CD4-positive, alpha-beta T cell treated with Interleukin-4 for 1 hour (primary cell): ENCODE measurements around the gene HHAT.
A peak's percentile ranks its signal among the peaks of the same experiment; 100 is the strongest.
"Not testable (repeated sequence)": the region's sequence is repeated elsewhere in the genome, so short reads cannot be mapped to it uniquely, and the experiment has no call there.

Experiments
- DNase-seq, 2 donors: peaks; one replicate each; pipeline ENCODE4 v3.0.0-alpha.2; 2020 to 2022

Gene HHAT

DNA sequence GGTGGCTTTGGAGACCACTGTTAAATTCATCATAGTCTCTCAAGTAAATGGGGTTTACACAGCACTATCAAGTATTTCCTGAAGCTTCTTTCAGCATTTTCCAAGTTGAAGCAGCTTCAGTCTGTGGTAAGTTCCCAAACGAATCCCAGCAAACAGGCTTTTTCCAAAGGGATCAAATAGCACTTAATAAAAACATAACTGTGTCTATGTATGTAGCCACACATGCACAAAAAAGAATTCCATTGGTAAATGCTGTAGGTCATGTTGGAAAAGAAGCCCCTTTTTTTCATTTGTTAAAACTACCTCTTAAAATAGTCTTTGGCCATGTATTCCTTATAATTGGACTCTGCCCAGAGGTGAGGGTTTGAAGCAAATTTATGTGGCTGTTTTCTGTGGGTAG lies 69.8 kb downstream of the HHAT start:
- DNase-seq, result no peak

DNA sequence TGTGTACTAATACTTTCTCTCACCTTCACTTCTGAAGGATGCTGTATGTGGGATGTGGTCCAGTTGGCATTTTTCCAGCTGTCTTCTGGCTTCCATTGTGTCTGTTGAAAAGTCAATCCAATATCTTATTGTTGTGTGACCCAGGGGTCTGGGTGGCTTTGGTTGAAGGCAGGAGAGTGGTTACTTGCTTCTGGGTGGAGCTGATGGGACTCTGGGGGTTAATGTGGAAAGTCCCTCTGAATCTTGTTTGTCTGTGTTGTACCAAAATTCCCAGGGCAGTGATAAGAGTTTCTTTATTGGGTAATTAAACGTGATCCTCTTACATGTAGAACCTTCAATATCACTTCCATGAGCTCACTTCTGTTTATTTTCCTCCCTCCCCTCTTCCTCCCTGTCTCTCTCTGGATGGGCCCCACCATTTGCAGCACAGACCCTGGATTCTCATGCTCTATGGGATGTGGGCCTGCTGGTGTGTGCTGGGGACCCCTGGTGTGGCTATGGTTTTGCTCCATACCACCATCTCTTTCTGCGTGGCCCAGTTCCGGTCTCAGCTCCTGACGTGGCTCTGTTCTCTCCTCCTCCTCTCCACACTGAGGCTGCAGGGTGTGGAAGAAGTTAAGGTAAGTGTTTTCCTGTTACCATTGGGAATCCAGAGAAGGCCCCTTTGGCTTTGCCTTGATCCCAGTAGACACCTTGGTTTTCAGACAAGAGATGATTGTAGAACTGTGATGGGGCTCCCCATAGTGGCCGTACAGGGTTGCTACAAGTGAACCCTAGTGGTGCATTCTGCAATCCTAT lies 71.5 kb downstream of the HHAT start:
- peak; percentile 20 to 51 for DNase-seq

DNA sequence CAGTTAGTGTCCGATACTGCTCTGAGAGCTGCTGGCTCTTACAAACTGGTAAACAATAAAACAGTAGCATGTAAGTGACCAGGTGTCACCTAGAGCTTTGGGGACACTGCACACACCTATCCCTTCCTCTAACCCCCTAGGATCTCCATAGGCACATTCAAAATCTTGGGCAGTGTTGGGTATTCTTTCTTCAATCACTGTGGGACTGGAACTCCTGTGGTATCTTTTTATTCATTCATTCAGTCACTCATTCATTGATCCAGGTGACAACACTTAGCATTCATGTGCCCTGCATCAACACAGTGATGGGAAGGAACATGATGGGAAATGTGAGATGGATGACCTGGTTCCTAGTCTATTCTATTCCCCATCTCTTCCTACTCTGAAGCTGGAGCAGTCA lies 73.9 kb downstream of the HHAT start:
- DNase-seq, result no peak

DNA sequence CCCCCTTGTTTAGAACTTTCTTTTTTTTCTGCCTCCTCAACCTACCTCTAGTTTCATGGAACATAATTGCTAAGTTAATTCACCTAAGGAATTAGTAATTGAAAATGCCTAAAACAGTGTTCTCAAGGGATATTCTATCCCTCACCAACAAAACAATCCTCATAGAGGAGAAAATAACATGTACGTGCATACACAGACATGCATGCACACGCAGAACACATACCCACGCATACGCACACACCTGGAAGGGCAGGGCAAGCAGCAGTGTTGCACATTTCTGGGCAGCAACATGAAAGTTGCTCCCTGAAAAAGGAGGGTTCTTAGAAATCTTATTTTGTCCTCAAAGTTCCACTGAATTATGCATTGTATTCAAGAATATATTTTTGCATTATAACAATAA lies 76.6 kb downstream of the HHAT start:
- no peak for DNase-seq

DNA sequence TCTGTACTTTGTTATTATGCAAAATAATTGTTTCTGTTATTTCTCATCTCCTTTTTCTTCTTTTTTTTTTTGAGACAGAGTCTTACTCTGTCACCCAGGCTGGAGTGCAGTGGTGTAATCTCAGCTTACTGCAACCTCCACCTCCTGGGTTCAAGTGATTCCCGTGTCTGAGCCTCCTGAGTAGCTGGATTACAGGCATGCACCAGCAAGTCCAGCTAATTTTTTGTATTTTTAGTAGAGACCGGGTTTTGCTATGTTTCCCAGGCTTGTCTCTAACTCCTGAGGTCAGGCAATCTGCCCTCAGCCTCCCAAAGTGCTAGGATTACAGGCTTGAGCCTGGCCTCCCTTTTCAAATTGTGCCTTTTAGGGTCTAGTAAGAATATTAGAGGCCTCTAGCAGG lies 77.6 kb downstream of the HHAT start:
- not testable (repeated sequence) for DNase-seq

DNA sequence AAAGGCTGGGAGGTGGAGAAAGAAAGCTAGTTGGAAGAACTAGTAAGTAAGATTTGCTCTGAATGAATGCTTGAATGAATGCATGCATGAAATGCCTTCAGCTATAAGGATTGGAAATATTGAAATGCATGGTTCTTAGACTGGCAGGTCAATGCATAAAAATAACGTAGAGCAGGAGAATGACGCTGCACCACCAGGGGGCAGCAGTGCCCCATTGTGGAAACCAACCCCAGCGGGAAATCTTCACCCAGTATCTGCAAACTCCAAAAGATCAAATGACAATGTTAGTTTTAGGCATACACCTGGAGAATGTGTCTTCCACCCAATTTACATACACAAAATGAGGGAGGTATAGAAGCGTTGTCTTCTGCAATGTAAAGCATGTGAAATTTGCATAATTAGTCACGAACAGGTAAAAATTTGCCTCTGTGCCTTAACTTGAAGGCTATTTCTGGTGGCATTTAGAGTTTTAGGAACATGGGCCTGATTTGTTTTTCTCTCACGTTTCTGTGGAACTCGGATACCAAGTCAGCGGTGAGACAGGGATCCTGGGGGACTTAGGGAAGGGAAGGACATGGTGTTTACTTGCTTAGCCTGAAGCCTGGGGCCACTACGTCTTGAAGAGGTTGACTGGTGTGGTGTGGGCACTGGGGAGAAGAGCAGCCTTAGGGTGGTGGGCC lies 78.6 kb downstream of the HHAT start:
- DNase-seq, result peak; percentile 50 to 62

DNA sequence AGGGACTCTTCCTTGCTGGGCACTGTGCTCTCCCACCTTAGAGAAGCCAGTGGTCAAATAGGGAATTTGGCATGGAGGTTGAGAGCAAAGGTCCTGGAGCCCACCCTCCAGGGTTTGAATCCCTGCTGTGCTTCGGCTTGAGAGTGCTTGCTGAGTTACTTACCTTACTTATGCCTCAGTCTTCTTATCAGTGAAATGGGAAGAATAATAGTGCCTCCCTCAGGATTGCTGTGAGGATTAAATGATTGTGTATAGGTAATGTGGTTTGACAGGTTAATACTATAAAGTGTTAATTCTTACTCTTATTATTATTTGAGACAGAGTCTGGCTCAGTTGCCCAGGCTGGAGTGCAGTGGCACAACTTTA lies 79.2 kb downstream of the HHAT start:
- no peak for DNase-seq

DNA sequence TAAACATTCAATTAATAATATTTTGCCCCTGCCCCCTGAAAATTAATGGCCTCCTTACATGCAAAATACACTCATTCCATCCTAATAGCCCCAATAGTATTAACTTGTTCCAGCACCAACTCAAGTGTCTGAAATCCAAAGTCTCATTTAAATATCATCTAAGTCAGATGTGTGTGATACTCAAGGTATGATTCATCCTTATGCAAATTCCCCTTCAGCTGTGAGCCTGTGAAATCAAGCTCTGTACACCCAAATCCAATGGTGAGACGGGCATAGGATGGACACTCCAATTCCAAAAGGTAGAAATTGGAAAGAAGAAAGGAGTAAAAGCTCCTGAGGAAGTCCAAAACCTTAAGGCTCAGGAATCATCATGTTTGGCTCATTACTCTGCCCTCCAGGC lies 83.5 kb downstream of the HHAT start:
- no peak for DNase-seq

DNA sequence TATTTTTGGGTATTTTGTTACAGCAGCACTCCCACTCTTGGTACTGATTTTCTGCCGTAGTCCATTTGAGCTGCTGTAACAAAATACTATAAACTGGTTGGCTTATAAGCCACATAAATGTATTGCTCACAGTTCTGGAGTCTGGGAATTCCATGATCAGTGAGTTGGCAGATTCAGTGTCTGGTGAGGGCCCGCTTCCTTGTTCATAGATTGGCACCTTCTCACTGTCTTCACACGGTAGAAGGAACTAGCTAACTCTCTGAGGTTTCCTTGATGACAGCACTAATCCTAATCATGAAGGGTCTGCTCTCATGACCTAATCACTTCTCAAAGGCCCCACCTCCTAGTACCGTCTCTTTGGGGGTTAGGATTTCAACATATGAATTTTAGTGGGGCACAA lies 85.2 kb downstream of the HHAT start:
- DNase-seq, result no peak

DNA sequence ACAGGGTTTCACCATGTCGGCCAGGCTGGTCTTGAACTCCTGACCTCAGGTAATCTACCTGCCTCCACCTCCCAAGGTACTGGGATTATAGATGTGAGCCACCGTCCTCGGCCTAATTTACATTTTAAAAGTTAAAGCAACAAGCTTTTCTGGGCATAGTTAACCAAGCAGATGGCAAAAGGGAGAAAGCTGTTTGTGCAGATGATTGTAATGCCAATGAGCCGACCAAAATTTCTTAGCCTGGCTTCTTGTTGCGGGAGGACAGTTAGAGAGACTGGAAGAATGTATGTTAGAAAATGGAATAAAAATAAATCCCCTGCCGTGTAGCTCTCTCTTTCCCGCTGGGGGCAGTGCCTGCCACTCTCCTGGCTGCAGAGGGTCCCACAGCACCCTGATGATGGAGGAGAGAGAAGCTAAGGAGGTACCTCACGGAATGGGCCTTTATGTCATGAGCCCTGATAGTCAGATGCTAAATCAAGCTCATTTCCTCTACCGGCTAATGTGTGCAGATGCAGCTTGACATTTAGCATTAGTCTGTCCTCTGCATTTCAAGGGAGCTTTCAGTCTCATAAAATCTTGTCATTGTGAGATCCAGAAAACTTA lies 87.2 kb downstream of the HHAT start:
- DNase-seq, result no peak

DNA sequence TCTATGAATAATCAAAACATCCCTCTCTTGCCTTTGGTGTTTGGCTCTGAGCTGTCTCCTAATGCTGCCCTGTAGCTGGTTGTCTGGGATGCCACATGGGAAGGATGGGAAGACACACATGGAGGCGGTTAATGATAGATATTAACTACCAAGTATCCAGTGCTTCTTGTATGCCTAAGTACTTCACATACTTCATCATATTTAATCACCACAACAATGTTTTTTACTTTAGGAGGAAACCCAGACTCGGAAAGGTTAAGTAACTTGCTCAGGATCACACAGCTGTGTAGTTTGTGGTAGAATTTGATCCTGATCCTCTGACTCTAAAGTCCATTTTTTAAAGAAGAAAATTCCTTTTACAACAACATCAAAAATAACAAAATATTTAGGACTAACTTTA lies 88.0 kb downstream of the HHAT start:
- no peak for DNase-seq

DNA sequence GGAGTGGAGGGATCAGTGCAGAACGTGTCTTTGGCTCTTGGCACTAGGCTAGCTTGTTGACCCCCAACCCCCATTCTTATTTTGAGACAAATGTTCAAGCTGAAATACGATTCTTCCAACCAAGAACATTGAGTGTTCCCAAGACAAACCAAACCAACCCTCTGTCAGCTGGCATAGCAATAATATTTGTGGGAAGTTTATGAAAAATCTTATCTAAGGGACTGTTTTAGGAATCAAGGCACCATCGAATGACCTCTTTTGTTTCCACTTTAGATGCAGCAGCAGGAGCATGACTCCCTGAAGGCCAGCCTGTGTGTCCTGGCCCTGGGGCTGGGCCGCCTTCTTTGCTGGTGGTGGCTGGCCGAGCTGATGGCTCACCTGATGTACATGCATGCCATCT lies 89.2 kb downstream of the HHAT start:
- no peak for DNase-seq

DNA sequence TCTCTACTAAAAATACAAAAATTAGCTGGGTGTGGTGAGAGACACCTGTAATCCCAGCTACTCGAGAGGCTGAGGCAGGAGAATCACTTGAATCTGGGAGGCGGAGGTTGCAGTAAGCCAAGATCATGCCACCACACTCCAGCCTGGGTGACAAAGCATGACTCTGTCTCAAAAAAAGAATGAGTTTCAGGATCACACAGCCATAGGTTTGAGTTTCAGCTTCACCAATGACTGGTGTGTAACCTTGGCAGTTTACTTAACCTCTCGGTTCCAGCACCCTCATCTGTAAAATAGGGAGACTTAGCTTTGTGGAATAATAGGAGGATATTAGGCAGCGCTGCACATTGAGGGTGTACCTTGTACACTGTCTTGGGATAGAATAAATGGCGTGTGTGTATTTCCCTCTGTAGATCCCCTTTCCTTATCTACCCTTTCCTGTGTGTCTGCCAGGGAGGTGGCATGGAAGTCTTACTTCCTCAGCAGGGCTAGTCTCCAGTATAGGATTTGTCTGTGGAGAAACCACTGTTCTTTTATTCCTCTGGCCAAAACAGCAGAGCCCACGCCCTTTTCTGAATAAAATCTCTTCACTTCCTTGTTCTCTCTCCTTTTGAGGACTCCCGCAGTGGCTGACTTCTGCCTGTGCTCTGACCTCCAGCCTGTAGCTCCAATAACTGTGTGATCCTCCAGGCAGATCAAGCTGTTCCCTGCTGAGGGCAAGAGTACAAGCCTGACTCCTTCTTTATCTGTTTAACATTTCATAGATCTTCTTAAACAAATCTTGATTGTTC lies 90.4 kb downstream of the HHAT start:
- no peak for DNase-seq

DNA sequence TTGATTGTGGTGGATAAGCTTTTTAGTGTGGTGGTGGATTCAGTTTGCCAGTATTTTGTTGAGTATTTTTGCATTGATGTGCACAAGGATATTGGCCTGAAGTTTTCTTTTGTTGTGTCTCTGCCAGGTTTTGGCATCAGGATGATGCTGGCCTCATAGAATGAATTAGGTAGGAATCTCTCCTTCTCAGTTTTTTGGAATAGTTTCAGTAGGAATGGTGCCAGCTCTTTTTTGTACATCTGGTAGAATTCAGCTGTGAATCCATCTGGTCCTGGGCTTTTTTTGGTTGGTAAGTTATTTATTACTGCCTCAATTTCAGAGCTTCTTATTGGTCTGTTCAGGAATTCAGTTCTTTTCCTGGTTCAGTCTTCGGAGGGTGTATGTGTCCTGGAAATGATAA lies 98.0 kb downstream of the HHAT start:
- not testable (repeated sequence) for DNase-seq

DNA sequence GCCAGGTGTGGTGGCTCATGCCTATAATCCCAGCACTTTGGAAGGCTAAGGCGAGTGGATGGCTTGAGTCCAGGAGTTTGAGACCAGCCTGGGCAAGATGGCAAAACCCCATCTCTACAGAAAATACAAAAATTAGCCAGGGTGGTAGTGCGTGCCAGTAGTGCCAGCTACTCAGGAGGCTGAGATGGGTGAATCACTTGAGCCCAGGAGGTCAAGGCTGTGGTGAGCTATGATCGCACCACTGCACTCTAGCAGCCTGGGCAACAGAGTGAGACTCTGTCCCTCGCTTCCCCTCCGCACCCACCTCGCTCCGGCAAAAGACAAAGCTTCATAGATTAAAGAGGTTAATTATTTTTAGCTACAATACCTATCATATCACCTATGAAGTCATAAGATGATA lies 100.0 kb downstream of the HHAT start:
- no peak for DNase-seq

DNA sequence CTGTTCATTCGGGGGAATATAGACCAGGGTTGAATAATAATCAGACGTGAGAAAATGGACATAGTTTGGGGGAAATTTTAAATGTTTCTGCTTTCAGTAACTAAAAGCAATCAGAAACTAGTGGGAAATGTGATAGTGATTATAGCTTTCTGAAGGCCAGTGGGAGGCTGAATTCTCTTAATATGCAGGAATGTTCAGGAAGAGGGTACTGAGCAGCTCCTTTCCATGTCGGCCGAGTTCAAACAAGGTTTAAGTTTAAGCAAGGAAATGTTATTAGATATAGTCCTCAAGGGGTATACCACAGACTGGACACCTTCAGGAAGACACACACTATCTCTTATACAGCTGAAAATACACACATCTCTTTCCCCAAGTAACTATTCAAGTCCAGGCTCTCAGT lies 105.5 kb downstream of the HHAT start:
- no peak for DNase-seq

DNA sequence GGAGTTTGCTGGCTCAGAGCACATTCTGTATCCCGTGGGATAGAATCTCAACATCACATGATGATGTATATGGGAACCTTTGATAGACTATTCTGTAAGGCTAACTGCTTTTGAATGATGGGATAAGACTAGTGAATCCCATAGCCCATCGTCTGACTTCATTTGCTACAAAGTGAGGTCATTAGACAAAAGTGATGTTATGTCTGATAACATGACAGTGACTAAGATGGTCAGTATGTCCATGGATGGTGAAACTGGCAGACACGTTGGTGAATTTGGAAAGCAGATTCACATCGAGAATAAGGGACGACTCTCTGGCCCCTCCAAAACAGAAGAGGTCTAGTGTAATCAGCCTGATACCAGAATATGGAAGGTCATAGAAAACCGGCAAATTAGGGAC lies 108.4 kb downstream of the HHAT start:
- DNase-seq, result no peak

DNA sequence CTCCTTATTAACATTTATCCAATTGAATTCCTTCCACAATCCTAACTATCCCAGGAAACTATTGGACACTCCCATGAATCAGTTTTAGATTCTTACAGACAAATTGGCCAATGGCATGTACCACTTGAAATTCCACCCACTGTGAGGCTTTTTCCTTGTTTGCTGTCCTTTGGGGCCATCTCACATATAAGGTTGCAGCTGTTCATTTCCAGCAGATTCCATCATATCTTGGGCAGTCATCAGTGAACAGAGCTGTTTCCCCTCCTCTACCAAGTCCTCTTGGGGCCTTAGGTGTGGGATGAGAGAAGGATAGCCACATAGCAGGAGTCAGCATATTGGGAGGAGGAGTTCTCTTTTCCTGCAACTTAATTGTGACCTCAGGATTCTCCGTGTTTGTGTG lies 109.1 kb downstream of the HHAT start:
- no peak for DNase-seq

DNA sequence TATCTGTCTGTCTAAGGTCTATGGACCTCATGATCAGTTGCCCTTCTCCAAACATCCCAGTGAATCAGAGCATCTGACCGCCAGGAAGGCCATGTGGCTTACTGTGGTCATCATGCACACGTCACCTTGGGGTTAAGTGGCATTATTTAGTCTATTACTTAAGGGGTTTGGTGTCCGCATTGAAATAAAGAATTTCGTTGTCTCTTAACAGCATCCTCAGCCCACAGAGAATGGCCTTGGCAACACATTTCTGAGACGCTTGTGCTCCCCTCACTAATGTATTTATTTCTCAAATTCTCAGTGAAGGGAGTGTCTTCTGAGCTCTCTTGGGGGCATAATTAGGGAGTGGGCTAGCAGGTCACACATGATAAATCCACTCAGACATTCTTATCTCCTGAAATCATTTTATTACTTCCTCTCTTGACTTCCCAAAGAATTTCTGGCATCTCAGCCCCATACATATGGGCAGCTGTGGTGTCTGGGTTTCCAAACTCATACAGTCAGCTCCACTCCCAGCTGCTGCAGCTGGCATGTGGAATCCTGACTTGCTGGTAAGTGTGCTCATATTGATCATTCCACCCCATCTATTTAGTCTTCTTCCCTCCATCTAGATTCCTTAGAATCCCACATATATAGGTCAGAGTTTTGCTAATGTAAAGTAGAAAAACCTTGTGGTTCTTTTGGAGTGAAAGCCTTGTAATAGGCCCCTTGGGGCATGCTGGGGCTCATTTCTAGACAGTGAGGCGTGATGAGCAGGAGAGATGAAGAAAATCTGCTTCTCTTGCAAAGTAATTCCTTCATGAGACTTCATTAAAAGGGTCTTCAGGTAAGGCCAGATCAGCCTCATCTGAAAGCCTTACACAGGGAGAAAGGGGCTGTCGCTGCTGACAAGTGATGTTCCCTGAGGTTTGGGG lies 110.5 kb downstream of the HHAT start:
- DNase-seq, result no peak

DNA sequence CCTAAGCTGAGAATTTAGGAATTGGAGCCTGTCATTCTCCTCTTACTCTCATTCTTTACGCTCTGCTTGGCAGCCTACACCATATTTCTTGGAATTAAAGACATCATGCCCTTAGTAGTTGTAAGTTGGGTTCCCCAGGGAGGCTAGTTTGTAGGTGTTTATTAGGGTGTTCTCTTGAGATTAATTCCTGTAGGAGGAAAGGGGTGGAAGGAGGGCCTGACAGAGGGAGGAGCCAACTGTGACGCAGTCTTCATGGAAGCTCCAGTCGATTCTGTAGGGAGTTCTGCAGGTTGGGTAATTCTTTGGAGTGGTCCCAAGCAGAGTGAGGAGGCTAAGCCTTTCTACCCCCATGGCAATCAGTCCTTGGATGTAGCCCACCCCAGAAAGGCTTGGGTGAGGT lies 111.4 kb downstream of the HHAT start:
- no peak for DNase-seq

DNA sequence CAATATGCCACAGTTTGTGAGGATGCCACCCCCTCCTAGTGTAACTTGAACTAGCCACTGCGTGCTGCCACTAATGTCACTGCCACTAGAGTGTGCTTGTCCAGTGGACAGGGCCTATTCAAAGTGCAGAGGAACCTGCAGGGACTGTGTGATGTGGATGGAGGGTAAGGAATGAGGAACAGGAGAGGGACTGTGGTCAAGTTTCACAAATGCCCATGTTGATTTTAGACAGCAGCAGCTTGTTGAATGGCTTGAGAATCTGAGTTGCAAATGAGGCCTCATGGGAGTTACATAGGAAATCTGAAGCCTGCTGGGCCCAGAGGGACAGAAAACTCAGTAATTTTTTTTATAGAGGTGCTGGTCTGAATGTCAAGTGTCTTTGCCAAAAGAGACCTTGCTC lies 112.3 kb downstream of the HHAT start:
- no peak for DNase-seq

DNA sequence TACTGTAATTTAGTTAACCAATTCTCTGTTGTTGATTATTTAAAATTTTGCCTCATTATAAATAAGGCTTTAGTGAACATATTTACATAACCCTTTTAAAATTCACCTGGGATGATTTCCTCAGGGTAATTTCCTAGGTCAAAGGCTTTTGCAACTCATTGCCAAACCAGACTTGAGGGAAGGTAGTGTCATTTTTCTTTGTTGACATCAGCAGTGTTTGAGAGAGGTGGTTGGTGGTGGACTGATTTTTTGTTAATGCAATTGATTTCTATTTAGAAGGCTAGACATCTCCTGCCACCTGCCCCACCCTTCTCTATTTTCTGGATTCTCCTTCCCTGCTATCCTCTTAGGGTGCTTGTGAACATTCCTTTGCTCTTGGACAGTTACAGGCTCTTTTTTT lies 116.8 kb downstream of the HHAT start:
- DNase-seq, result no peak

DNA sequence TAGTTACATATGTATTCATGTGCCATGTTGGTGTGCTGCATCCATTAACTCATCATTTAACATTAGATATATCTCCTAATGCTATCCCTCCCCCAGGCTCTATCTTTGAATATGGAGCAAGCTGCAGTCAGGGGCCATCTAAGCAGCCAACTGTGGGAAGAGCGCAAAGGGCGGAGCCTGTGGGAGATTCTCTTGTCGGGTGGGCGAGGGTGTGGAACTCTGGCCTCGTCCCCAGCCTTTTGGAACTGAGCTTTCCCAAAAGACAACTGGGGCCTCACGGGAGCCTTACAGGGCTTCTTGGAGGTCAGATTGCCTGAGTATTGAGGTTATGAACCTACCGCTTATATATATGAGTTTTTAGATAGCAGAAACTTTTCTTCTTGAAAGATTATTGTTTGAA lies 117.2 kb downstream of the HHAT start:
- no peak for DNase-seq
